ENCODE results near the gene FAM83B. TPM values are rescaled to one million over a fixed set of nuclear protein-coding genes. Genes with fewer than 3 reads are reported as not detected.

The FAM83B gene
- total RNA-seq, 1 donor from 2014 or later, result 0.41 TPM

DNA sequence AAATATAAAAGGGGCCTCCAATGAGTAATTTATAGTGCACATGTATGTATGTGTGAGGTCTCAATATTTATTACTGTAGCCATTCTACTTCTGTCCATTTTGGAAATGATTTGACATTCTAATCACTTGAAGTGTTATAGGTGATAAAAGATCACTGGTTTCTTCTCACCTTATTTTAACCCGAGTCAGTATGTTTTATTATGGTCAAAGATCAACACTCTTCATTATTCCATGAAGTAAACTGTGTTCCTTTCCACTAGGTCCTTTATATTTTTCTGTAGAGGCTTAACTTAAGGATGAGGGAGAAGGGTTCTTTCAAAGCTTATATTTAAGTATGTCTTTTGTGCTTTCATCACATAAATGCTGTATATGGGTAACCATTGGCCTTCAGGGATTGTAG is 47.2 kb downstream of the FAM83B start:
- DNase-seq (ENCODE audit: low spot score in 2 of 2), result no peak
- FAIRE-seq, result no peak

GRCh38 chr6:54896302-54896701 is 49.7 kb downstream of the FAM83B start:
- DNase-seq (ENCODE audit: low spot score in 2 of 2) (no peak), FAIRE-seq (no peak)

- FAIRE-seq (no peak), DNase-seq (ENCODE audit: low spot score in 2 of 2) (no peak)
Measured at GRCh38 chr6:54897462-54898189, 51.1 kb downstream of the FAM83B start.

DNA sequence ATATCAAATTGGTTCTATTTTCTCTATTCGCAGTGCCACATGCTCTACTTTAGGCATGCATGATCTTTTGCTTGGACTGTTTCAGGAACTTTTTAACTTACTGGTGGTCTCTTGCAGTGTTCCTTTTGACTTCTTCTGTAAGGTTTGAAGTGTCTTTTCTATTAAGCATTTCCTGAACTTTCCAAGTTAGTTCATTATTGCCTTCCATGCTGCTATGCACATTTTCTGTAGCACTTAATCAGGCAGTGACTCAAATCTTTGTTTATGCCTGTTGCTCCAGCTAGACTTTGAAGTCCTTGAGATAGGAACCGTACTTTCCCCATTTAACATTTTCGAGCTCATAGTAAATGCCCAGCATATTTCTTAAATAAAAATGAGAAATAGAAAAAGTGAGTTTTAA is 52.2 kb downstream of the FAM83B start:
- DNase-seq (ENCODE audit: low spot score in 2 of 2) (no peak), FAIRE-seq (no peak)

DNA sequence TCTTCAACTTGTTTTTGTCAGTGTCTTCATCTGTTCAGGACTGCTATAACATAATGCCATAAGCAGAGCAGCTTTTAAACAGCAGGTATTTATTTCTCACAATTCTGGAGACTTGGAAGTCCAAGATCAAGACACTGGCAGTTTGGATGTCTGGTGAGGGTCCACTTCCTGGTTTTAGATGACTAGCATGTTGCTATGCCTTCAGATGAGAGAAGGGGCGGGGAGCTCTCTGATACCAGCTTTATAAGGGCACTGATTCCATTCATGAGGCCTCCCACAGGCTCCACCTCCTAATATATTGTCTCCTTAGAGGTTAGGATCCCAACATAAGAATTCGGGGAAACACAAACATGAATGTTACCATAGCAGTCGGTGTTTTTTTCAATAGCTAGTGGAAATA is 52.9 kb downstream of the FAM83B start:
- DNase-seq (ENCODE audit: low spot score in 2 of 2) (no peak), FAIRE-seq (no peak)

DNA sequence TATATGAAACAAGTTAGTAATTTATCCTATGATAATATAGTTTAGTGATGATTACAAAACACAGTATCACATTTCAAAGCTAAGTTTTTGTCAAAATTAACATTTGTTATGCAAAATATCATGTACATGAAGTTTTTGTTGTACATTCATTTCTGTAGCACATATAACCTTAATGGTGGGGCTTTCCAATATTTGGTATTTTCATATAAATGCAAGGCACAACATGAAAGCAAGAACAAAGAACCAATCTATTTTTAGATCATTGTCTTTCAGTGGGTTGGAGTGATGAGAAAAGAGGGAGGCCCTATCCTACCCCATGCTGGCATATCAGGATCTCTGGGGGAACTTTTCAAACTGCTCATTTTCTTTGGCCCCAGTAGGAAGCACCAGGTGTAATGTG is 53.4 kb downstream of the FAM83B start:
- FAIRE-seq (no peak), DNase-seq (ENCODE audit: low spot score in 2 of 2) (no peak)

DNA sequence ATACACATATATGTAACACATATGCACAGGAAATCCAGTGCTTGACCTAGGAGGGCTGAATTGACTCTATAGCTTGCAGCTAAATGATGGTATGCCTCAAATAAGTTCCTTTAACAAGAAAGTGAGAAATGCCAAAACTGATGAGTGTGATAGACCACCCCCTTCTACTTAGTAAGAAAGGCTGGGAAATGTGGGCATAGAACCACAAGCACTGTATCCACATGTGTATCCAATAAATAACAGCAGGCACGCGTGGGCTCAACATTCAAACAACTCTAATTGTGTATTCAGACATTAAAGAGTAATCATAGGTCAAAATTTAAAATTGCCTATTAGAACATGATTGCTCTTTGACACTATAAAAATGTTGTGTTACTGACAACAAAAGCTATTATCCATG is 54.1 kb downstream of the FAM83B start:
- DNase-seq (ENCODE audit: low spot score in 2 of 2) (no peak), FAIRE-seq (no peak)

DNA sequence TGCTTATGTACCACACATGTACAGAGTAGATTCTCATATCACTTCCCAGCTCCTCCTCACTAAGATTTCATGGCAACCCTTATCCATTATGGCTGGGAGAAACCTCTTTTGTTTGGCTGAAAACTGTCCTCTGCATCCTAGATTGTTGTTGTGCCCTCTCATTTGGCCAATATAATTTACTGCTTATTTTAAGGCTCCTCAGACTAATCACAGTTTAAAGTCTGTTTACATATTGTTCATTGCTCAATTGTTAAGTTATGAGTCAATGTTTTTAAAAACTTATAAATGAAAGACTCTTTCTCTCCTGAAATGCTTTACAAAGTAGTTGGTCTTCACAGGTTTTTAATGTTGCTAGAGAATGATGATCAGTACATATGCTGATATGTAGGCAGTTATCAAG is 57.3 kb downstream of the FAM83B start:
- DNase-seq (ENCODE audit: low spot score in 2 of 2) (no peak), FAIRE-seq (no peak)

DNA sequence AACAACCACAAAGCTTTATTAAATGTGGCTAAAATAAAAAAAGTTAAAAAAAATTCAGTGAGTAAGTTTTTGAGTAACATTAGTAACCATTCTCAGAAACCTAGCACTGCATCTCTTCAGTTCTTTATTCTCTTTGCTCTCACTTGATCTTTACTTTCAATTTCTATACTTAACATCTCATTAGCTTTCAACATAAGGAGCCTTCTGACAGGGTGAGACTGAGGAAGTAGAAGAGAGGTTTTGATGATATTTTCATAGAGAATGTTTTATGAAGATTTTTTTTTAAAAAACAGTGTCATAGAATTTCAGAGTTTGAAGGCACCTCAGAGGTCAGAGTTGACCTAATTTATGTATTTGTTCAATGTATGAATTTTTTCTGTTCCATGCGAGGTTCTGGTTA is 60.8 kb downstream of the FAM83B start:
- FAIRE-seq, result no peak
- no peak for DNase-seq (ENCODE audit: low spot score in 2 of 2)

- no peak for DNase-seq (ENCODE audit: low spot score in 2 of 2)
- no peak for FAIRE-seq
Measured at GRCh38 chr6:54909184-54909583, 62.6 kb downstream of the FAM83B start.

DNA sequence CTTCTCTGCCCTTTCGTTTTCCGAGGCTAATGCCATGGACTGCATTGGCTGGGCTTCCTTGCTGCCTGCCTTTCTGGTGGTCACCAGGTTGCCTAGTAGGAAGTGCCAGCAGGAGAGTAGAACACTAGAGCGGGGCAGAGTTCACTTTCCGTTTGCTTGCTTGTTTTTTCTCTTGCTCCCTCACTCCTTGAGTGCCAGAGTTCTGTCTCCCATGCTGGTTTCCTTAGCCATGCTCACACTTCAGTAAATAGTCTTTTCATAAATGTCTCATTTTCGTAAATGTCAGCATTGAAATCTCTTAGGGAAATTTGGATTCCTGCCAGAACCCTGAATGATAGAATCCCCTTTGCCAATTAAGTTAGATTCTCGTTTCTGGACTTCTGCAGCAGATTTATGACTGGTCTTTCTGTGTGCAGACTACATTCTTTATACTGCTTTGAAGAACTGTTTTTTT is 63.9 kb downstream of the FAM83B start:
- DNase-seq (ENCODE audit: low spot score in 2 of 2) (no peak), FAIRE-seq (no peak)

DNA sequence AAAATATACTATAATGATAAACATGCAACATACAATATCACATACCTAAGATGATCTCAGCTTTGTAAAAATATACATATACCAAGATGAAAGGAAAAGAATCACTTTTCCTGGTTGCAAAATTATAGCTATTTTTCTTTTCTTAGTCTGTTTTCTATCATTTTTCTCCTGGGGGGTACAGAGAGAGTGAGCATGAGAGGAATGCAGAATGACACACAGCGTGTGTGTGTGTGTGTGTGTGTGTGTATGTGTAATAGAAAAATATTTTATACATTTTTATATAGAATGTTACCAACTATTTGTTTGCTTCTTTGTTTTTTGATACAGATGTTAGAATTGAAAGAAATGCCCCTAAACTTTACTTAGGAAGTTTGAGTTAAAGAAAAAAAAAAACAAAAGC is 64.3 kb downstream of the FAM83B start:
- DNase-seq (ENCODE audit: low spot score in 2 of 2), result no peak
- FAIRE-seq, result no peak

DNA sequence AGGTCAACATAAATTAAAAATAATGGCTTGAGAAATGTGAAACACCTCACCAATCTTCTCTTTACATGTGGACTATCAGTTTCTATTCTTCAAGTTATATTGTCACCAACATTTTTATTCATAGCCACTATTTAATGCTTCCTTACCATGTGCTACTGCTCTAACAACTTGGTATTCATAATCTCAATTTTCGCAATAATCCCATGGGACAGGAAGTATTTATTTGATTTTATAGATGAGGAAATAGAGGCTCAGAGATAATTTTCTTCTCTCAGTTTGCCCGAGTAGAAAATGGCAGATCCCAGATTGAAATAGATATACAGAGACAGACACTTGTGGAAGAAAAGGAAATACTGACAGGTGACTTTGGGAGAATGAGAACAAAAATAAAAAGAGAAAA is 66.6 kb downstream of the FAM83B start:
- FAIRE-seq, result no peak
- DNase-seq (ENCODE audit: low spot score in 2 of 2), result no peak

- FAIRE-seq (no peak), DNase-seq (ENCODE audit: low spot score in 2 of 2) (no peak)
Measured at GRCh38 chr6:54916858-54917257, 70.3 kb downstream of the FAM83B start.

- DNase-seq (ENCODE audit: low spot score in 2 of 2) (no peak), FAIRE-seq (no peak)
Measured at GRCh38 chr6:54920628-54921027, 74.1 kb downstream of the FAM83B start.

- FAIRE-seq, result no peak
- no peak for DNase-seq (ENCODE audit: low spot score in 2 of 2)
Measured at GRCh38 chr6:54921891-54922290, 75.3 kb downstream of the FAM83B start.

GRCh38 chr6:54929245-54929909 is 82.8 kb downstream of the FAM83B start:
- FAIRE-seq (no peak), DNase-seq (ENCODE audit: low spot score in 2 of 2) (no peak)

GRCh38 chr6:54932622-54933021 is 86.1 kb downstream of the FAM83B start:
- no peak for DNase-seq (ENCODE audit: low spot score in 2 of 2)
- no peak for FAIRE-seq

- DNase-seq (ENCODE audit: low spot score in 2 of 2) (no peak), FAIRE-seq (no peak)
Measured at GRCh38 chr6:54935739-54936138, 89.2 kb downstream of the FAM83B start.

DNA sequence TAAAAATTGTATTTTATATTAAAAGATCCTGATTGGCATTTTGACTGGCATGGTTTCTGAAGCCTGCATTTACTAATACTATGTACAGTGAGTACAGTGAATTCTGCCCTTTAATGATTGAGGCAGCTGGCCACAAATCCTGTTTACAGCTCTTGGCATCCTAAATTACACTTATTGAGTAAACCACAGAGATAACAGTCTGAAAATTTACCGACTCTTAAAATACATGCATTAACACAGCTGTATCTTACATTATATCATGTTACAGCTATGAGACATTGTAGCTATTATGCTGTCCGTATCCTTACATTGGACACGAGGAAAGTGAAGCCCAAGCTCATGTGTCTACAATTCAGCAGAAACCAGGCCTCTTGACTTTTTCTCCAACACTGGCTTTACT is 90.8 kb downstream of the FAM83B start:
- FAIRE-seq (no peak), DNase-seq (ENCODE audit: low spot score in 2 of 2) (no peak)

- FAIRE-seq, result no peak
- DNase-seq (ENCODE audit: low spot score in 2 of 2), result no peak
Measured at GRCh38 chr6:54957698-54958097, 111.1 kb downstream of the FAM83B start.

- FAIRE-seq, result no peak
- no peak for DNase-seq (ENCODE audit: low spot score in 2 of 2)
Measured at GRCh38 chr6:54958446-54958845, 111.9 kb downstream of the FAM83B start.
